Esophagus squamous epithelium (tissue), 5 donors: ENCODE data around the gene PDP2. TPM values are rescaled to one million over a fixed set of nuclear protein-coding genes. Genes with fewer than 3 reads are reported as not detected.

Experiments used
- DNase-seq: peaks from one replicate; lab custom pipeline; 2025; lab: John Stamatoyannopoulos, UW
- H3K27ac ChIP-seq, 4 donors: fragments of 200-600 bp; sonication (generic); one replicate each; pipeline ENCODE4 v1.5.1; 2016 to 2019; ENCODE audit warnings: mild to moderate bottlenecking in 1 of 4
- H3K27me3 ChIP-seq, 4 donors: fragments of 200-600 bp; sonication (generic); 1 replicate in 3 of 4; 2 replicates in 1 of 4; pipeline versions ENCODE4 v1.5.1 to v1.6.0; 2017 to 2021; ENCODE audit warnings: antibody characterized with exemption in 1 of 4
- H3K36me3 ChIP-seq, 3 donors: fragments of 200-600 bp; sonication (generic); one replicate each; pipeline ENCODE4 v1.5.1; 2016 to 2019
- H3K4me1 ChIP-seq, 3 donors: fragments of 200-600 bp; sonication (generic); one replicate each; pipeline ENCODE4 v1.5.1; 2017 to 2019
- H3K4me3 ChIP-seq, 4 donors: fragments of 200-600 bp; sonication (generic); 1 replicate in 3 of 4; 2 replicates in 1 of 4; pipeline ENCODE4 v1.5.1; 2016 to 2019; ENCODE audit warnings: mild to moderate bottlenecking in 2 of 4, moderate library complexity in 1 of 4
- H3K9me3 ChIP-seq, 3 donors: fragments of 200-600 bp; sonication (generic); one replicate each; pipeline ENCODE4 v1.5.1; 2016 to 2019
- POLR2A ChIP-seq, 4 donors: fragments of 450-650 bp; IDR thresholded peaks; one replicate each; pipeline ENCODE4 v1.6.1; 2017; ENCODE audit warnings: antibody characterized with exemption in 4 of 4, mild to moderate bottlenecking in 4 of 4, moderate library complexity in 3 of 4
- WGBS, 2 donors: methylation state at CpG; one replicate each; pipeline ENCODE4 v1.1.5; 2018; 5-methylcytosine and 5-hydroxymethylcytosine counted together
- intact Hi-C: fragments of 100-400 bp; cut with DNase I; formaldehyde crosslinking; loops from one replicate; pipeline ENCODE4 v1.15.0; 2022
- total RNA-seq, 4 donors: library from RNA; depleted of rRNA; stranded (reverse); fragments of >200 nt; gene quantifications; one replicate each; pipeline ENCODE4 v1.1.0, GENCODE V29; 2016
- TF ChIP-seq, protein P1 (sequence below), 6 experiments: fragments of 450-650 bp in 4 of 6; fragments of 200-600 bp in 2 of 6; sonication (generic) in 2 of 6; IDR thresholded peaks; one replicate each; pipeline ENCODE4 v1.5.1; 2016 to 2019; ENCODE audit warnings: antibody characterized with exemption in 6 of 6, mild to moderate bottlenecking in 4 of 6, moderate library complexity in 4 of 6
- donor health status: DM: yes; HTN: yes; CAD: no.

Gene PDP2
- total RNA-seq, 4 donors from 2014 or later: 4.1 to 12.9 (median 9.4) TPM

DNA sequence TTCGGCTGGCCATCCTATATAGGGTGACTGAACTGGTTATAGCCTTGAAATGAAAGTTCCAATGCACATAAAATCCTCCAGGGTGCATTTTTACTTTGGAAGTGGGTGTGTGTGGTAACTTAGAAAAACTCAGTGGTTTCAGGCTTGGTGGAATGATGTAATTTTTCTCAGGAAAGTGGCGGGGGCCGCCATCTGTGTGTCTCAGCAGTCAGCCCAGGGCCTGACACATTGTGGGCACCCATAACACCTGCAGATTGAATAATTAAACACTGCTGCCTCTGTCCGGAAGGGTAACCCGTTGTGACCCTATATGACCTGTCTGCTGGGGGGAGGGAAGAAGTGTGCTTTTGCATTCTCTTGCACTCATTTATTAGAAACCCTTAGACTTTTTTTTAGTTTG, 2.2 kb upstream of the PDP2 start:
- H3K9me3 ChIP-seq: no peaks in the 10 kb centered on the region
- peaks cover 7 to 35% (median 13%) of the 10 kb centered on the region in 3 donors for H3K4me1 ChIP-seq
- no peaks in the 10 kb centered on the region for H3K27me3 ChIP-seq
- peaks cover 0 to 4% (median 0%) of the 10 kb centered on the region in 3 donors for H3K36me3 ChIP-seq
- intact Hi-C loops: no loop called here
- no peak for DNase-seq
- TF ChIP-seq POLR2A (IDR thresholded peaks at IDR 0.05): no peak
- TF ChIP-seq, protein P1, sequence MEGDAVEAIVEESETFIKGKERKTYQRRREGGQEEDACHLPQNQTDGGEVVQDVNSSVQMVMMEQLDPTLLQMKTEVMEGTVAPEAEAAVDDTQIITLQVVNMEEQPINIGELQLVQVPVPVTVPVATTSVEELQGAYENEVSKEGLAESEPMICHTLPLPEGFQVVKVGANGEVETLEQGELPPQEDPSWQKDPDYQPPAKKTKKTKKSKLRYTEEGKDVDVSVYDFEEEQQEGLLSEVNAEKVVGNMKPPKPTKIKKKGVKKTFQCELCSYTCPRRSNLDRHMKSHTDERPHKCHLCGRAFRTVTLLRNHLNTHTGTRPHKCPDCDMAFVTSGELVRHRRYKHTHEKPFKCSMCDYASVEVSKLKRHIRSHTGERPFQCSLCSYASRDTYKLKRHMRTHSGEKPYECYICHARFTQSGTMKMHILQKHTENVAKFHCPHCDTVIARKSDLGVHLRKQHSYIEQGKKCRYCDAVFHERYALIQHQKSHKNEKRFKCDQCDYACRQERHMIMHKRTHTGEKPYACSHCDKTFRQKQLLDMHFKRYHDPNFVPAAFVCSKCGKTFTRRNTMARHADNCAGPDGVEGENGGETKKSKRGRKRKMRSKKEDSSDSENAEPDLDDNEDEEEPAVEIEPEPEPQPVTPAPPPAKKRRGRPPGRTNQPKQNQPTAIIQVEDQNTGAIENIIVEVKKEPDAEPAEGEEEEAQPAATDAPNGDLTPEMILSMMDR (IDR thresholded peaks at IDR 0.05): no peak
- no peak overlapping the region for H3K27ac ChIP-seq
- 44 to 67% methylated on average over 5 of the region's 5 CpGs for WGBS, 2 donors
- no peak overlapping the region for H3K4me3 ChIP-seq

DNA sequence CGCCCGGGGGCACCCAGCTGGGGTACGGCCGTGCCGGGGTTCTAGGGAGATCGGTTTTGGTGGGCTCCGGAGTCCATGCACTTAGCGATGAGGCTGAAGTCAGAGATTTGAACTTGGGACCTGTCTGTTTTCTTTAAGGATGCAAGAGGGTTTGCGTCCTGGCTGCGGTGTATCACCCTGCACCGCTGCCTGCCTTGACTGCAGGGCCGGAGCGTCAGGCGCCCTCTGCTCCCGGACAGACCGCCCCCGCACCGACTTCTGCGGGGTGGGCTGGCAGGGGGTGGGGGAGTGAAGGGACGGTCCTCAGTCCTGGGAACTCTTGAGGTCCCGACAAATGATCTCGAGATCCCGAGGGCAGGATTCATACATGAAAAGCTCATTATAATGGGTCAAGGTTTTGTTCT, 701 bp downstream of the PDP2 start:
- 2 to 3% methylated on average over 9 of the region's 23 CpGs for WGBS, 2 donors
- Histone ChIP-seq H3K36me3 (peaks cover 8 to 34% (median 10%) of the 10 kb centered on the region in 3 donors), H3K9me3 (no peaks in the 10 kb centered on the region), H3K4me3 (peak overlapping the region; percentile 80 to 89 (median 85)), H3K27me3 (no peaks in the 10 kb centered on the region), H3K4me1 (peaks cover 0 to 26% (median 10%) of the 10 kb centered on the region in 3 donors), H3K27ac (peak overlapping the region; percentile 68 to 88 (median 80))
- DNase-seq: no peak
- intact Hi-C loops: no loop called here
- TF ChIP-seq, protein P1 (IDR thresholded peaks at IDR 0.05): no peak
- no peak for TF ChIP-seq POLR2A (IDR thresholded peaks at IDR 0.05)

DNA sequence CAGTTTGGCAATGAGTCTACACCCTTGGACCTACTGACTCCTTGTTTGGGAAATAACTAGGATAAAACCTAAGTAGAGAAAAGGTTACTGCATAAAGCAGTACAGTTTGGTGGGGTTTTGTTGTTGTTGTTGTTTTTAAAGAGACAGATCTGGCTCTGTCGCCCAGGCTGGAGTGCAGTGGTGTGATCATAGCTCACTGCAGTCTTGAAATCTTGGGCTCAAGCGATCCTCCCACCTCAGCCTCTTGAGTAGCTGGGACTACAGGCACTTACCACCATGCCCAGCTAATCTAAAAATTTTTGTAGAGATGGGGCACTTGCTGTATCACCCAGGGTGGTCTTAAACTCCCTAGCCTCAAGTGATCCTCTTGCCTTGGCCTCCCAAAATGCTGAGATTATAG, 1.2 kb downstream of the PDP2 start:
- Histone ChIP-seq H3K9me3 (no peaks in the 10 kb centered on the region), H3K36me3 (peaks cover 8 to 39% (median 10%) of the 10 kb centered on the region in 3 donors), H3K4me3 (peak overlapping the region; percentile 80 to 89 (median 85)), H3K4me1 (peaks cover 0 to 26% (median 10%) of the 10 kb centered on the region in 3 donors), H3K27ac (peak overlapping the region in 1 of 4 donors; percentile 80), H3K27me3 (no peaks in the 10 kb centered on the region)
- intact Hi-C loops: no loop called here
- TF ChIP-seq, protein P1 (IDR thresholded peaks at IDR 0.05): no peak
- TF ChIP-seq POLR2A (IDR thresholded peaks at IDR 0.05): no peak
- 75 to 77% methylated on average over 2 of the region's 2 CpGs for WGBS, 2 donors
- DNase-seq: no peak

GRCh38 chr16:66881964-66882508, 1.7 kb downstream of the PDP2 start:
- H3K4me1 ChIP-seq: peaks cover 0 to 26% (median 10%) of the 10 kb centered on the region in 3 donors
- DNase-seq: no peak
- TF ChIP-seq, protein P1 (IDR thresholded peaks at IDR 0.05): no peak
- no peak for TF ChIP-seq POLR2A (IDR thresholded peaks at IDR 0.05)
- H3K4me3 ChIP-seq: peak overlapping the region in 1 of 4 donors; percentile 87
- H3K27ac ChIP-seq: peak overlapping the region in 1 of 4 donors; percentile 80
- intact Hi-C loops: no loop called here
- peaks cover 8 to 44% (median 10%) of the 10 kb centered on the region in 3 donors for H3K36me3 ChIP-seq
- H3K9me3 ChIP-seq: no peaks in the 10 kb centered on the region
- H3K27me3 ChIP-seq: no peaks in the 10 kb centered on the region
- 87 to 89% methylated on average over 8 of the region's 8 CpGs for WGBS, 2 donors

DNA sequence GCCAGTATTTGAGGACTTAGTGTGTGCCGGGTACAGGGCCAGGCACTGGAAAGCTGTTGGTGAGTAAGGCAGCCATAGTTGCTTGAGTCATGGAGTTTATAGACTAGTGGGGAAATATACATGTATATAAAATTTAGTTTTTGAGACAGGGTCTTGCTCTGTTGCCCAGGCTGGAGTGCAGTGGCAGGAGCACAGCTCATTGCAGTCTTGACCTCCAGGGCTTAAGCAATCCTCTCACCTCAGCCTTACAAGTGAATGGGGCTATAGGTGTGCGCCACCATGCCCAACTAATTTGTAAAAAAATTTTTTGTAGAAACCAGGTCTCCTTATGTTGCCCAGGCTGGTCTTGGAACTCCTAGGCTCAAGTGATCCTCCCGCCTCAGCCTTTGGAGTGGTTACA, 2.4 kb downstream of the PDP2 start:
- H3K4me1 ChIP-seq: peaks cover 0 to 26% (median 10%) of the 10 kb centered on the region in 3 donors
- no peaks in the 10 kb centered on the region for H3K9me3 ChIP-seq
- peaks cover 8 to 50% (median 10%) of the 10 kb centered on the region in 3 donors for H3K36me3 ChIP-seq
- intact Hi-C loops: no loop called here
- WGBS, 2 donors: 94 to 100% methylated on average over 3 of the region's 3 CpGs
- no peak overlapping the region for H3K4me3 ChIP-seq
- no peak for DNase-seq
- no peak overlapping the region for H3K27ac ChIP-seq
- no peak for TF ChIP-seq POLR2A (IDR thresholded peaks at IDR 0.05)
- TF ChIP-seq, protein P1 (IDR thresholded peaks at IDR 0.05): no peak
- H3K27me3 ChIP-seq: no peaks in the 10 kb centered on the region
